ENCODE results near the gene UBL3. TPM values are rescaled to one million over a fixed set of nuclear protein-coding genes. Genes with fewer than 3 reads are reported as not detected.
A peak's percentile ranks its signal among the peaks of the same experiment; 100 is the strongest.

Gene UBL3
- polyA plus RNA-seq, 1 donor (not counting 4 experiments of a cell fraction or from before 2014, with no cell fraction given) = 10.5 TPM

DNA sequence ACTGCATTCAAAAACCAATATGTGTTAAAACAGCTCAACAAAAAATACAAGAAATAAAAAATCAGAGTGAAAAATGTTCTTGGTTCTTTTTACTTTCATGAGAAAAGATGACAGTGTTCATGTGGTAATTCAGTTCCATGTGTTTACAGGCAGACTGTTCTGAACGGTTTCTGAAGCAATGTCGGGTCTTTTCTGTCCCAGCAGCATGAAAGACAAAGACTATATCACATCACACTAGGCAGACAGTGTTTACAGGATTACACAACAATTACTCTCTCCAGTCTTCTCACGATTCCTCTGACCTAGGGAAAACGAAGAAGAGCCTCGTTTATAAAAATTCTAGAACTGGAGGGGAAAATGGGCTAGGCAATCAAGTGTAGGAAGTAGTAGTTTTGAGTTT is 83.4 kb downstream of the UBL3 start:
- no peak overlapping the region for H3K27ac ChIP-seq (ENCODE audit: control insufficient read depth, insufficient read depth, low read length)

DNA sequence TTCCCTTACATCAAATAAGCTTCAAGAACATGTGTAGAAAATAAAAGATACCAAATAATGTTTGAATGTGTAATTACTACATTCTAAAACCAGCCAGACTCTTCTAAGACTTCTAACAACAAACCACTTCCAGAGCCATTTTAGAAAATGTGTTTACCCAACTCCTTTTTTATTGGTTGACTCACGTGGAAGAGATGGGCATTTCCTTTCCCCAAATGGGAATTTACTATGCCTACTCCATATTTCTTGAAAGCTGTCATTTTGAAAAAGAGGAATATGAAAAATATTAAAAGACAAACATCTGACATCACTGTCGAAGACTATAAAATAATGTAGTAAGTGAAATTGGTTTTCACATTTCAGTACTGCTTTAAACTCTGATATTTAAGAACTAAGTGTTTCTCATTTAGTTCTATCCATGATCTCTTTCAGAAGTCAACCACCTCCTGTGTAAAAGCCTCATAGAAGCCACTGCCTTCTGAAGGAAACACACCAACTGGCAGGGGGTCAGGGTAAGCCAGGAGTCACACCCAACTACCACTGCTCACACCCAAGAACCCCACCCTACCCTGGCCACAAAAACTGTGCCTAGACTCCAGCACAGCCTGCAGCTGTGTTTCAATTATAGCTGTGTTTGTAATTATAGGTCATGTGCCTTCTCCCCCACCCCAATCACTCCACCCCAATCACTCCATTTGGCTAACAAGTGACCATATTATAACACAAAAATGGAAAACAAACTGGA is 86.8 kb downstream of the UBL3 start:
- Histone ChIP-seq H3K27ac (ENCODE audit: control insufficient read depth, insufficient read depth, low read length) (no peak overlapping the region), H3K9ac (ENCODE audit: control insufficient read depth, extremely low read depth, insufficient read depth, low read length) (no peak overlapping the region), H3K4me2 (ENCODE audit: control insufficient read depth, extremely low read depth, insufficient read depth, low read depth, low read length) (peak overlapping the region; percentile 44), H3K79me2 (ENCODE audit: control insufficient read depth, insufficient read depth, low read length) (no peaks in the 10 kb centered on the region), H3K9me1 (ENCODE audit: control insufficient read depth, extremely low read depth, insufficient read depth, low read length) (no peaks in the 10 kb centered on the region), H3K36me3 (ENCODE audit: control insufficient read depth in 2 of 2, extremely low read depth in 1 of 2, insufficient read depth in 2 of 2, low read length in 2 of 2) (no peaks in the 10 kb centered on the region), H2AFZ (ENCODE audit: control insufficient read depth, low read length) (no peak overlapping the region), H3K4me1 (ENCODE audit: control insufficient read depth, extremely low read depth, insufficient read depth, low read length) (peaks cover 13% of the 10 kb centered on the region), H3K4me3 (ENCODE audit: control insufficient read depth in 2 of 3, extremely low read depth in 1 of 3, insufficient read depth in 2 of 3, low read depth in 1 of 3, low read length in 3 of 3) (no peak overlapping the region), H3K9me3 (ENCODE audit: control insufficient read depth, low read depth, low read length) (no peaks in the 10 kb centered on the region), H3K27me3 (ENCODE audit: control insufficient read depth, extremely low read depth, insufficient read depth, low read length) (no peaks in the 10 kb centered on the region), H4K20me1 (ENCODE audit: control insufficient read depth, extremely low read depth, insufficient read depth, low read length) (no peaks in the 10 kb centered on the region)
- dilution Hi-C loops (cut with MboI; ENCODE audit: extremely low pct_ligation_motif_present, low sequenced_read_pairs) = no loop called here
- TF ChIP-seq, protein P1, sequence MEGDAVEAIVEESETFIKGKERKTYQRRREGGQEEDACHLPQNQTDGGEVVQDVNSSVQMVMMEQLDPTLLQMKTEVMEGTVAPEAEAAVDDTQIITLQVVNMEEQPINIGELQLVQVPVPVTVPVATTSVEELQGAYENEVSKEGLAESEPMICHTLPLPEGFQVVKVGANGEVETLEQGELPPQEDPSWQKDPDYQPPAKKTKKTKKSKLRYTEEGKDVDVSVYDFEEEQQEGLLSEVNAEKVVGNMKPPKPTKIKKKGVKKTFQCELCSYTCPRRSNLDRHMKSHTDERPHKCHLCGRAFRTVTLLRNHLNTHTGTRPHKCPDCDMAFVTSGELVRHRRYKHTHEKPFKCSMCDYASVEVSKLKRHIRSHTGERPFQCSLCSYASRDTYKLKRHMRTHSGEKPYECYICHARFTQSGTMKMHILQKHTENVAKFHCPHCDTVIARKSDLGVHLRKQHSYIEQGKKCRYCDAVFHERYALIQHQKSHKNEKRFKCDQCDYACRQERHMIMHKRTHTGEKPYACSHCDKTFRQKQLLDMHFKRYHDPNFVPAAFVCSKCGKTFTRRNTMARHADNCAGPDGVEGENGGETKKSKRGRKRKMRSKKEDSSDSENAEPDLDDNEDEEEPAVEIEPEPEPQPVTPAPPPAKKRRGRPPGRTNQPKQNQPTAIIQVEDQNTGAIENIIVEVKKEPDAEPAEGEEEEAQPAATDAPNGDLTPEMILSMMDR (optimal IDR thresholded peaks at IDR 0.05 in 1 of 3, IDR thresholded peaks at IDR 0.05 in 1 of 3, conservative IDR thresholded peaks at IDR 0.05 in 1 of 3; ENCODE audit: extremely low read depth in 1 of 3, insufficient read depth in 2 of 3, low read length in 3 of 3) = no peak
- no peak for TF ChIP-seq EZH2 (IDR thresholded peaks at IDR 0.05; ENCODE audit: low read length)
- FAIRE-seq (no peak), DNase-seq (ENCODE audit: low read depth, low spot score) (no peak)

More for the DNA sequence above, 83.4 kb downstream of the UBL3 start:
- Histone ChIP-seq H3K4me2 (ENCODE audit: control insufficient read depth, extremely low read depth, insufficient read depth, low read depth, low read length) (no peak overlapping the region), H3K4me3 (ENCODE audit: control insufficient read depth in 2 of 3, extremely low read depth in 1 of 3, insufficient read depth in 2 of 3, low read depth in 1 of 3, low read length in 3 of 3) (no peak overlapping the region), H3K27me3 (ENCODE audit: control insufficient read depth, extremely low read depth, insufficient read depth, low read length) (no peaks in the 10 kb centered on the region), H3K9ac (ENCODE audit: control insufficient read depth, extremely low read depth, insufficient read depth, low read length) (no peak overlapping the region), H2AFZ (ENCODE audit: control insufficient read depth, low read length) (no peak overlapping the region), H4K20me1 (ENCODE audit: control insufficient read depth, extremely low read depth, insufficient read depth, low read length) (no peaks in the 10 kb centered on the region), H3K79me2 (ENCODE audit: control insufficient read depth, insufficient read depth, low read length) (no peaks in the 10 kb centered on the region), H3K9me3 (ENCODE audit: control insufficient read depth, low read depth, low read length) (no peaks in the 10 kb centered on the region), H3K9me1 (ENCODE audit: control insufficient read depth, extremely low read depth, insufficient read depth, low read length) (no peaks in the 10 kb centered on the region), H3K4me1 (ENCODE audit: control insufficient read depth, extremely low read depth, insufficient read depth, low read length) (peaks cover 13% of the 10 kb centered on the region), H3K36me3 (ENCODE audit: control insufficient read depth in 2 of 2, extremely low read depth in 1 of 2, insufficient read depth in 2 of 2, low read length in 2 of 2) (no peaks in the 10 kb centered on the region)
- dilution Hi-C loops (cut with MboI; ENCODE audit: extremely low pct_ligation_motif_present, low sequenced_read_pairs) = no loop called here
- TF ChIP-seq EZH2 (IDR thresholded peaks at IDR 0.05; ENCODE audit: low read length) = no peak
- TF ChIP-seq, protein P1 (optimal IDR thresholded peaks at IDR 0.05 in 1 of 3, IDR thresholded peaks at IDR 0.05 in 1 of 3, conservative IDR thresholded peaks at IDR 0.05 in 1 of 3; ENCODE audit: extremely low read depth in 1 of 3, insufficient read depth in 2 of 3, low read length in 3 of 3) = no peak
- DNase-seq (ENCODE audit: low read depth, low spot score) (no peak), FAIRE-seq (no peak)
